Cardiac fibroblast (primary cell): ENCODE results near the gene S1PR4.

Experiments used
- DNase-seq, 2 donors: peaks; one replicate each; pipeline versions ENCODE4 v3.0.0 to v3.0.0-alpha.2; 2010; ENCODE audit warnings: low read depth in 2 of 2
- H3K4me3 ChIP-seq, 2 donors: replicated peaks in 1 of 2; 1 replicate in 1 of 2; 2 replicates in 1 of 2; pipeline ENCODE4 v1.5.1; 2011; ENCODE audit warnings: low read depth in 2 of 2, low read length in 2 of 2, mild to moderate bottlenecking in 2 of 2, moderate library complexity in 1 of 2
- TF ChIP-seq, protein P1 (sequence below): IDR thresholded peaks from one replicate; pipeline ENCODE4 v1.5.1; 2011; ENCODE audit warnings: low read depth, mild to moderate bottlenecking, low read length, inconsistent platforms

Gene S1PR4

GRCh38 chr19:3136684-3137055, 41.9 kb upstream of the S1PR4 start:
- TF ChIP-seq, protein P1, sequence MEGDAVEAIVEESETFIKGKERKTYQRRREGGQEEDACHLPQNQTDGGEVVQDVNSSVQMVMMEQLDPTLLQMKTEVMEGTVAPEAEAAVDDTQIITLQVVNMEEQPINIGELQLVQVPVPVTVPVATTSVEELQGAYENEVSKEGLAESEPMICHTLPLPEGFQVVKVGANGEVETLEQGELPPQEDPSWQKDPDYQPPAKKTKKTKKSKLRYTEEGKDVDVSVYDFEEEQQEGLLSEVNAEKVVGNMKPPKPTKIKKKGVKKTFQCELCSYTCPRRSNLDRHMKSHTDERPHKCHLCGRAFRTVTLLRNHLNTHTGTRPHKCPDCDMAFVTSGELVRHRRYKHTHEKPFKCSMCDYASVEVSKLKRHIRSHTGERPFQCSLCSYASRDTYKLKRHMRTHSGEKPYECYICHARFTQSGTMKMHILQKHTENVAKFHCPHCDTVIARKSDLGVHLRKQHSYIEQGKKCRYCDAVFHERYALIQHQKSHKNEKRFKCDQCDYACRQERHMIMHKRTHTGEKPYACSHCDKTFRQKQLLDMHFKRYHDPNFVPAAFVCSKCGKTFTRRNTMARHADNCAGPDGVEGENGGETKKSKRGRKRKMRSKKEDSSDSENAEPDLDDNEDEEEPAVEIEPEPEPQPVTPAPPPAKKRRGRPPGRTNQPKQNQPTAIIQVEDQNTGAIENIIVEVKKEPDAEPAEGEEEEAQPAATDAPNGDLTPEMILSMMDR: no peak
- no peak for DNase-seq
- H3K4me3 ChIP-seq: no peak overlapping the region

GRCh38 chr19:3137119-3137518, 41.5 kb upstream of the S1PR4 start:
- no peak overlapping the region for H3K4me3 ChIP-seq
- TF ChIP-seq, protein P1: no peak

DNA sequence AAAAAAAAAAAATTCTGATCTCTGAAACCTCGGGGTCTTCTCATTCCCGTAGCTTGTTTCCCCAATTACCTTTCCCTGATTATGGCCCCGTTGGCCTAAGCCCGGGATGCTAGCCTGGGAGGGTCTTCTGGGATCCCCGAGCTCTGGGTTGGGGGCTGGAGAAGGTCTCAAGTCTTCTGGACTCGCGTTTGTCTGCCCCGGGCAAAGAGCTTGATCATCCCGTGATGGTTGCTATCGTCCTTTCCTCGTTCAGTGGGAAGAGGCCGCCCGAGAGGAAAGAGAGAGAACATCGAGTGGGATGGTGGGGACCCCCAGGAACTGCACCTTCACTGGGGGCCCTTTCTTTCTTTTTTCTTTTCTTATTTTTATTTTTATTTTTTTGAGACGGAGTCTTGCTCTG, 40.3 kb upstream of the S1PR4 start:
- DNase-seq: no peak
- TF ChIP-seq, protein P1: no peak
- no peak overlapping the region for H3K4me3 ChIP-seq

More at GRCh38 chr19:3137119-3137518, 41.5 kb upstream of the S1PR4 start:
- DNase-seq: peak in 1 of 2 donors; percentile 87

- TF ChIP-seq, protein P1: no peak
- no peak for DNase-seq
- no peak overlapping the region for H3K4me3 ChIP-seq
These were observed 37.9 kb upstream of the S1PR4 start for GRCh38 chr19:3140667-3141038.

DNA sequence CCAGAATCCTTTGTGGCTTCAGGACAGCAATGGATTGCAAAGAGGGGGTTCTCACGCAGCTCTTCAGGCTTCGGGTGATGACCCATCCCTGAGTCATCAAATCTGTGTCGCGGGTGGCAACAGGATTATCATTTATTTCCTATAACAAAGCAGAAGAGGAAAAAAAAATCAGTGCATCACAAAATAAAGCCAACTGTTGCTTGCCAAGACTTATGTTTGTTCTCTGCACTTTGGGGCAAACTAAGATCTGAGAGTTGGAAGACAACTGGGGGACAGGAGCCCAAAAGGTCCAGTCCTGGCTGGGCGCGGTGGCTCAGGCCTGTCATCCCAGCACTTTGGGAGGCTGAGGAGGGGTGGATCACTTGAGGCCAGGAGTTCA, 36.3 kb upstream of the S1PR4 start:
- H3K4me3 ChIP-seq: no peak overlapping the region
- peak; percentile 79 to 95 for DNase-seq
- TF ChIP-seq, protein P1: no peak

DNA sequence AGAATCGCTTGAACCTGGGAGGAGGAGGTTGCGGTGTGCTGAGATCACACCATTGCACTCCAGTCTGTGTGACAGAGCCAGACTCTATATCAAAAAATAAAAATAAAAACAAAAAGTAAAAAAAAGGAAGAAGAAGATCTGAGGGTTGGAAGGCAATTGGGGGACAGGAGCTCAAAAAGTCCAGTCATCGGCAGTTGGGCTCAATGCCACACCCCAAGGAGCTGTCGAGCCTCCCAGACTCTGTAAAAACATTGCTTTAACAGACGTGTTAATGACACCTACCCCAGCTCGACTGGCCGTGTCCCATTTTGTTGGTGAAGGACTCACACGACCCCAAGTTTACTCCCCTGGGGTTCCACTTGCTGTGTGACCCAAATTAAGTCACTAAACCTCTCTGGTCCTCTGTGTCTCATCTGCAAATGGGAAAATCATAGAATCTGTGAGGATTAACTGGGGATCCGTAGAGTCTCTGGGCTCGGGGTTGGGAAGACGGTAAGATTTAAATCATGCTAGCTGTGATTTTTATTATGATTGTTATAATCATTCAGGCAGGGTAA, 35.7 kb upstream of the S1PR4 start:
- no peak for DNase-seq
- TF ChIP-seq, protein P1: no peak
- no peak overlapping the region for H3K4me3 ChIP-seq
